GM12878 (cell line): Measurements from ENCODE around the gene KLHL3. TPM values are rescaled to one million over a fixed set of nuclear protein-coding genes. Genes with fewer than 3 reads are reported as not detected.

Experiments used
- ATAC-seq: fragments of 200-7000 bp; cut with Tn5 transposase; 3 replicates; pipeline ENCODE4 v1.9.1; 2020; ENCODE audit warnings: mild to moderate bottlenecking, moderate library complexity
- BruUV-seq: library from RNA; stranded (reverse); fragments of 400-500 nt; replicated peaks from 2 replicates; lab custom pipeline; 2021; lab: Mats Ljungman, UMichigan
- CTCF ChIA-PET: fragments of 300-600 bp; sonication (Branson Sonifier 250); formaldehyde crosslinking; extraction: SDS; loops from one replicate; lab custom pipeline; 2021; ENCODE audit warnings: inconsistent platforms; lab: Yijun Ruan, JAX
- POLR2A ChIA-PET: fragments of 350-600 bp; formaldehyde crosslinking; extraction: SDS; loops from one replicate; lab custom pipeline; 2021; ENCODE audit warnings: inconsistent platforms; lab: Charles Lee
- RAD21 ChIA-PET: fragments of 300-600 bp; sonication (Branson Sonifier 250); formaldehyde crosslinking; loops from one replicate; lab custom pipeline; 2023; ENCODE audit warnings: antibody characterized with exemption; ENCODE audit not compliant: unreplicated experiment; lab: Charles Lee
- SMC1A ChIA-PET: fragments of 300-600 bp; sonication (Branson Sonifier 250); formaldehyde crosslinking; loops from one replicate; lab custom pipeline; 2023; ENCODE audit not compliant: unreplicated experiment, uncharacterized antibody; lab: Charles Lee
- DNase-seq: peaks from one replicate; pipeline ENCODE4 v3.0.0-alpha.2; 2011; ENCODE audit warnings: low read depth, low spot score
- FAIRE-seq: peaks from 3 replicates; lab custom pipeline; 2011; peaks lifted over from hg19 to GRCh38; lab: Jason Lieb, UNC
- H2AFZ ChIP-seq: 2 replicates; pipeline ENCODE4 v1.6.0; 2011; ENCODE audit warnings: low read depth, low read length, control low read depth; ENCODE audit not compliant: control insufficient read depth
- H3K27ac ChIP-seq: 2 replicates; pipeline ENCODE4 v1.5.1; 2011; ENCODE audit warnings: control low read depth; ENCODE audit not compliant: control insufficient read depth, insufficient read depth
- H3K27me3 ChIP-seq, 2 experiments: replicated peaks in 1 of 2; 2 replicates each; pipeline versions ENCODE4 v1.6.0 to v1.6.1; 2011; ENCODE audit warnings: low read length in 1 of 2; ENCODE audit not compliant: control insufficient read depth in 2 of 2, insufficient read depth in 2 of 2
- H3K36me3 ChIP-seq, 2 experiments: 2 replicates each; pipeline ENCODE4 v1.5.1; 2011; ENCODE audit warnings: low read length in 1 of 2; ENCODE audit not compliant: control insufficient read depth in 2 of 2, insufficient read depth in 2 of 2
- H3K4me1 ChIP-seq: 2 replicates; pipeline ENCODE4 v1.6.1; 2011; ENCODE audit warnings: mild to moderate bottlenecking, low read length, moderate library complexity, mixed read lengths; ENCODE audit not compliant: control insufficient read depth, insufficient read depth
- H3K4me2 ChIP-seq: 2 replicates; pipeline ENCODE4 v1.6.0; 2011; ENCODE audit warnings: control low read depth; ENCODE audit not compliant: control insufficient read depth, insufficient read depth
- H3K4me3 ChIP-seq: fragments of 200-600 bp; sonication (generic); 2 replicates; pipeline ENCODE4 v1.5.1; 2016
- H3K79me2 ChIP-seq: 2 replicates; pipeline ENCODE4 v1.6.0; 2011; ENCODE audit warnings: low read length; ENCODE audit not compliant: control insufficient read depth, insufficient read depth
- H3K9ac ChIP-seq: 2 replicates; pipeline ENCODE4 v1.8.0; 2011; ENCODE audit warnings: low read length, control low read depth, mixed read lengths; ENCODE audit not compliant: control insufficient read depth, insufficient read depth
- H3K9me3 ChIP-seq: replicated peaks from 3 replicates; pipeline ENCODE4 v1.5.1; 2011; ENCODE audit warnings: mild to moderate bottlenecking, low read length; ENCODE audit not compliant: control insufficient read depth, insufficient read depth
- H4K20me1 ChIP-seq: 2 replicates; pipeline ENCODE4 v1.6.0; 2011; ENCODE audit not compliant: control insufficient read depth, insufficient read depth
- ASH2L ChIP-seq: fragments of 300-600, 200-600 bp; sonication (generic); IDR thresholded peaks from 2 replicates; pipeline ENCODE4 v1.6.1; 2017; ENCODE audit warnings: low read depth, mild to moderate bottlenecking, borderline replicate concordance
- DPF2 ChIP-seq: fragments of 450-650 bp; IDR thresholded peaks from 2 replicates; pipeline ENCODE4 v1.6.1; 2017; ENCODE audit warnings: mild to moderate bottlenecking
- JUND ChIP-seq: IDR thresholded peaks from 2 replicates; pipeline ENCODE4 v1.6.1; 2012; ENCODE audit warnings: low read depth, mild to moderate bottlenecking, low read length, improper control_type of control experiment, moderate library complexity
- KAT2A ChIP-seq: conservative IDR thresholded peaks from 2 replicates; pipeline ENCODE4 v1.6.1; 2011; ENCODE audit warnings: low read depth, low read length; ENCODE audit not compliant: control insufficient read depth
- MYB ChIP-seq: fragments of 150-350 bp; IDR thresholded peaks from 2 replicates; pipeline ENCODE4 v1.6.1; 2014; ENCODE audit warnings: mild to moderate bottlenecking, low read depth, low read length, borderline replicate concordance
- NRF1 ChIP-seq: conservative IDR thresholded peaks from 2 replicates; pipeline ENCODE4 v1.6.1; 2011; ENCODE audit warnings: mild to moderate bottlenecking, low read depth, low read length, improper control_type of control experiment
- POLR2A ChIP-seq: IDR thresholded peaks from 2 replicates; pipeline ENCODE4 v1.6.1; 2011; ENCODE audit warnings: low read depth, mild to moderate bottlenecking, low read length
- SPI1 ChIP-seq: IDR thresholded peaks from 2 replicates; pipeline ENCODE4 v1.6.1; 2011; ENCODE audit warnings: low read depth, mild to moderate bottlenecking, low read length, moderate library complexity, borderline replicate concordance; ENCODE audit not compliant: insufficient read depth
- STAT3 ChIP-seq: IDR thresholded peaks from 2 replicates; pipeline ENCODE4 v1.6.1; 2011; ENCODE audit warnings: low read depth, low read length, improper control_type of control experiment
- WGBS: methylation state at CpG from one replicate; pipeline ENCODE4 v1.1.6; 2016; ENCODE audit warnings: low lambda C conversion rate; ENCODE audit not compliant: insufficient replicate concordance, insufficient coverage; ENCODE audit errors: missing lambda C conversion rate; 5-methylcytosine and 5-hydroxymethylcytosine counted together
- in situ Hi-C: fragments of 300-500 bp; cut with MboI; formaldehyde crosslinking; loops from 9 replicates; pipeline ENCODE4 v1.14.3; 2018; ENCODE audit warnings: mixed read lengths
- intact Hi-C: fragments of 100-400 bp; cut with micrococcal nuclease; formaldehyde crosslinking; loops from one replicate; pipeline ENCODE4 v1.14.2; 2022; ENCODE audit not compliant: unreplicated experiment
- polyA plus RNA-seq, 11 experiments: library from polyadenylated mRNA; depleted of rRNA in 4 of 11; unstranded in 6 of 11; stranded (reverse) in 5 of 11; fragments of >200 nt; fragmentation: Nextera tagmentation in 4 of 11; fragmentation: Illumina TruSeq in 1 of 11; extraction: Ambion mirVana in 4 of 11; extraction: Trizol in 1 of 11; gene quantifications; 1 replicate in 1 of 11; 2 replicates in 10 of 11; pipeline versions ENCODE4 v1.2.1 to v1.2.3, GENCODE V29; 2011 to 2016; ENCODE audit warnings: inconsistent platforms in 2 of 11, missing spikeins in 2 of 11, low read depth in 1 of 11
- total RNA-seq, 4 experiments: library from RNA; depleted of rRNA in 3 of 4; stranded (reverse); fragments of >200 nt in 3 of 4; fragmentation: Illumina TruSeq in 1 of 4; extraction: Trizol in 1 of 4; gene quantifications; 2 replicates each; pipeline versions ENCODE4 v1.2.1 to v1.2.3, GENCODE V29; 2013 to 2021

The KLHL3 gene
- total and polyA plus RNA-seq, 10 of the 15 experiments (the other 5 are each of a cell fraction or from before 2014, with no cell fraction given) = 1.7 to 11.7 (median 5.6) TPM

DNA sequence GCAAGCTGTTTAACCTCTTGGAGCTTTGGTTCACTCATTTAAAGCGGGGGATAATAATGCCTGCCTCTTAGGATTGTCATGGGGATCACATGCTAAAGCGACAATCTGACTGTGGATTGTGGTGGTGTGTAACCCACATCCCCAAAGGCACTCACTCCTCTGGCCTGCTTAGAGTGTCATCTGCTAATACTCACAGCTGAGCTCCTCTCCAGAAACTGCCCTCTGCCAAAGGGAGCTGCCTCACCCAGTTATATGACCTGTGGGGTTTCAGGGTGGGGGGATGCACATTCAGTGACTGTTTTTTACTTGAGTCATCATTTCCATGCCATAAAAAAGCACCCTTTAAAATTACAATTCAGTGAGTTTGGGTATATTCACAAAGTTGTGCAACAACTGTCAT lies 126.8 kb downstream of the KLHL3 start (continued):
- no peak for TF ChIP-seq ASH2L
- TF ChIP-seq STAT3 = no peak
- TF ChIP-seq SPI1 = no peak
- no peak for TF ChIP-seq DPF2
- TF ChIP-seq MYB = no peak
- TF ChIP-seq KAT2A = no peak

DNA sequence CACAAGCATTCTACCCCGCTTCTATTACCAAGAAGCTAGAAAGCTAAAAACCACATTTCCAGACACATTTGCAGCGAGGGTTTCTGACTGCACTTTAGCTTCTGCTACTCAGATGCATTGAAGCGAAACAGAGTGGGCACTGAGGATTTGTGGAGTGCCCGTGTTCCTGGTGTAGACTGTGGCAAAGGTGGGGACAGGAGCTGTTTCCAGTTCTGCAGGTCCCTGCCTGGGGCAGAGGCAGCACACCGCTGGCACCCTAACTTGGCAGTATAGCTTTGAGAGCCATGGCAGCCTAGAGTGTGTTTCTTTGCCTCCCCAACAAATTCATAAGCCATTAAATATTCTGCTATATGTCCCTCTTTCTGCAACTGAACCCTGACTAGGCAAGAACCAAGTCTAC lies 128.1 kb downstream of the KLHL3 start:
- ChIA-PET POLR2A (no interaction called here), SMC1A (no interaction called here), CTCF (no interaction called here), RAD21 (no interaction called here)
- no peak for TF ChIP-seq JUND
- TF ChIP-seq POLR2A = no peak
- no peak for TF ChIP-seq NRF1
- H3K9me3 ChIP-seq = no peaks in the 10 kb centered on the region
- FAIRE-seq (no peak), DNase-seq (no peak), ATAC-seq (no peak)
- H2AFZ ChIP-seq = no peak overlapping the region
- H4K20me1 ChIP-seq = no peaks in the 10 kb centered on the region
- H3K4me1 ChIP-seq = no peaks in the 10 kb centered on the region
- BruUV-seq = no TSS peak
- H3K4me3 ChIP-seq = no peak overlapping the region
- WGBS = 23% methylated on average over 5 of the region's 5 CpGs
- in situ Hi-C loops = no loop called here
- H3K27me3 ChIP-seq = peaks cover 1 to 10% of the 10 kb centered on the region in 2 experiments; a peak in 3 of 4 replicates
- no peak overlapping the region for H3K27ac ChIP-seq
- H3K36me3 ChIP-seq = no peaks in the 10 kb centered on the region
- intact Hi-C loops = no loop called here
- H3K79me2 ChIP-seq = no peaks in the 10 kb centered on the region
- no peak overlapping the region for H3K9ac ChIP-seq
- H3K4me2 ChIP-seq = no peak overlapping the region
